ENCODE measurements around the gene SOX5. TPM values are rescaled to one million over a fixed set of nuclear protein-coding genes. Genes with fewer than 3 reads are reported as not detected.

SOX5 gene
- total and polyA plus RNA-seq, 2 of the 8 experiments (the other 6 are each of a cell fraction or from before 2014, with no cell fraction given): 2.2 to 2.6 TPM

- FAIRE-seq: no peak
- no peak for TF ChIP-seq CBX5 (IDR thresholded peaks at IDR 0.05; ENCODE audit: low read depth, low read length)
- TF ChIP-seq RNF2 (IDR thresholded peaks at IDR 0.05; ENCODE audit: borderline replicate concordance, low read depth, low read length, missing control alignments, poor library complexity, severe bottlenecking): no peak
- TF ChIP-seq GTF2F1 (IDR thresholded peaks at IDR 0.05; ENCODE audit: borderline replicate concordance, low read depth, low read length): no peak
- no peak for TF ChIP-seq TEAD4 (IDR thresholded peaks at IDR 0.05; ENCODE audit: low read depth, low read length)
- no peak for TF ChIP-seq CHD2 (IDR thresholded peaks at IDR 0.05; ENCODE audit: low read length)
- TF ChIP-seq TCF12 (IDR thresholded peaks at IDR 0.05; ENCODE audit: low read depth, low read length): no peak
- no peak for TF ChIP-seq CREB1 (IDR thresholded peaks at IDR 0.05)
- no peak for TF ChIP-seq CBX8 (IDR thresholded peaks at IDR 0.05; ENCODE audit: borderline replicate concordance, low read depth, low read length)
- no peak for TF ChIP-seq GABPA (IDR thresholded peaks at IDR 0.05; ENCODE audit: borderline replicate concordance, insufficient read depth, low read length)
- TF ChIP-seq JUND (IDR thresholded peaks at IDR 0.05; ENCODE audit: low read length): no peak
- no peak for TF ChIP-seq USF2 (IDR thresholded peaks at IDR 0.05; ENCODE audit: low read length)
- TF ChIP-seq NRF1 (IDR thresholded peaks at IDR 0.05; ENCODE audit: low read depth, low read length): no peak
- TF ChIP-seq SP2 (IDR thresholded peaks at IDR 0.05; ENCODE audit: low read length): no peak
- TF ChIP-seq BRCA1 (IDR thresholded peaks at IDR 0.05; ENCODE audit: low read depth, low read length): no peak
These were observed 414.0 kb downstream of the SOX5 start for GRCh38 chr12:23535441-23535840.

More at GRCh38 chr12:23535441-23535840, 414.0 kb downstream of the SOX5 start:
- no peak overlapping the region for H2AK5ac ChIP-seq (ENCODE audit: low read depth, low read length)
- H3K4ac ChIP-seq (replicated peaks; ENCODE audit: insufficient read length, low read depth, low read length): no peak overlapping the region
- no peak overlapping the region for H3K14ac ChIP-seq (ENCODE audit: insufficient read length)
- H2BK12ac ChIP-seq (ENCODE audit: low read depth, low read length): no peak overlapping the region
- no peaks in the 10 kb centered on the region for H3K27me3 ChIP-seq (replicated peaks in 1 of 4; ENCODE audit: control insufficient read depth in 3 of 4, extremely low read depth in 1 of 4, insufficient read depth in 3 of 4, low read length in 3 of 4)
- H3K4me3 ChIP-seq (ENCODE audit: extremely low read depth in 1 of 4, insufficient read depth in 2 of 4, low read depth in 3 of 4, low read length in 4 of 4): no peak overlapping the region
- no peak overlapping the region for H2BK120ac ChIP-seq (replicated peaks; ENCODE audit: low read depth, low read length)
- H3K9ac ChIP-seq (replicated peaks in 1 of 4; ENCODE audit: extremely low read depth in 1 of 4, low read depth in 3 of 4, low read length in 3 of 4): no peak overlapping the region
- no peak overlapping the region for H2AFZ ChIP-seq (ENCODE audit: low read length)
- no peak overlapping the region for H2BK20ac ChIP-seq (ENCODE audit: low read length)
- H3K23ac ChIP-seq (ENCODE audit: insufficient read length): no peak overlapping the region
- ChIA-PET CTCF (ENCODE audit: partially characterized antibody) (interaction anchor here (0.5 to 1.3 kb wide), 3 partner anchors 15 to 173 kb away, joined by 3 read pairs; no protein-coding TSS in a partner anchor), POLR2A (ENCODE audit: partially characterized antibody) (interaction anchor here (1.3 kb wide), 1 partner anchor 105 kb away, joined by 3 read pairs; no protein-coding TSS in a partner anchor)
- H3K4me2 ChIP-seq (ENCODE audit: insufficient read depth in 1 of 2, low read depth in 2 of 2, low read length in 2 of 2): no peak overlapping the region
- no peak overlapping the region for H2BK15ac ChIP-seq (ENCODE audit: low read length)
- 81% methylated on average over 1 of the region's 1 CpG; no CpG with 5 or more reads in 1 of the 2 experiments for WGBS, 2 experiments (ENCODE audit: extremely low coverage in 1 of 2, insufficient coverage in 1 of 2, insufficient read length in 1 of 2, insufficient replicate concordance in 2 of 2, low coverage in 1 of 2, low lambda C conversion rate in 2 of 2, missing lambda C conversion rate in 1 of 2)
- H3K9me3 ChIP-seq (ENCODE audit: insufficient read depth in 2 of 2, low read depth in 1 of 2, low read length in 1 of 2): peaks cover 0 to 2% of the 10 kb centered on the region in 2 experiments; a peak in 1 of 4 replicates
- H4K91ac ChIP-seq (replicated peaks; ENCODE audit: insufficient read length, low read length): no peak overlapping the region
- H3K36me3 ChIP-seq (ENCODE audit: control insufficient read depth in 2 of 4, insufficient read depth in 4 of 4, low read length in 3 of 4): no peaks in the 10 kb centered on the region
- no peak overlapping the region for H3K56ac ChIP-seq (replicated peaks; ENCODE audit: insufficient read length, low read depth, low read length)
- H2BK5ac ChIP-seq (ENCODE audit: low read depth, low read length): no peak overlapping the region
- H3K23me2 ChIP-seq (ENCODE audit: low read depth, low read length): no peaks in the 10 kb centered on the region
- no peak overlapping the region for H4K5ac ChIP-seq (ENCODE audit: insufficient read length, low read depth, low read length)
- H4K8ac ChIP-seq (ENCODE audit: extremely low read depth, insufficient read depth, low read length): no peak overlapping the region
- H4K20me1 ChIP-seq (replicated peaks in 1 of 2; ENCODE audit: control insufficient read depth in 1 of 2, insufficient read depth in 2 of 2, low read length in 2 of 2): no peaks in the 10 kb centered on the region
- H3K79me1 ChIP-seq (ENCODE audit: low read depth, low read length): no peaks in the 10 kb centered on the region
- H3K79me2 ChIP-seq (ENCODE audit: control insufficient read depth in 1 of 2, insufficient read depth in 2 of 2, low read length in 2 of 2): no peaks in the 10 kb centered on the region
- H3K27ac ChIP-seq (ENCODE audit: low read depth, low read length): no peak overlapping the region
- peaks cover 0 to 2% (median 0%) of the 10 kb centered on the region in 4 experiments; a peak in 2 of 7 replicates for H3K4me1 ChIP-seq (replicated peaks in 1 of 4; ENCODE audit: control insufficient read depth in 3 of 4, insufficient read depth in 4 of 4, low read length in 3 of 4)
- DNase-seq (ENCODE audit: low read depth in 1 of 2, low spot score in 2 of 2): no peak
- H3K18ac ChIP-seq (ENCODE audit: extremely low read depth, low read length): no peak overlapping the region
